ENCODE results near the gene FBXO15.
A peak's percentile ranks its signal among the peaks of the same experiment; 100 is the strongest.

FBXO15 gene, protein sequence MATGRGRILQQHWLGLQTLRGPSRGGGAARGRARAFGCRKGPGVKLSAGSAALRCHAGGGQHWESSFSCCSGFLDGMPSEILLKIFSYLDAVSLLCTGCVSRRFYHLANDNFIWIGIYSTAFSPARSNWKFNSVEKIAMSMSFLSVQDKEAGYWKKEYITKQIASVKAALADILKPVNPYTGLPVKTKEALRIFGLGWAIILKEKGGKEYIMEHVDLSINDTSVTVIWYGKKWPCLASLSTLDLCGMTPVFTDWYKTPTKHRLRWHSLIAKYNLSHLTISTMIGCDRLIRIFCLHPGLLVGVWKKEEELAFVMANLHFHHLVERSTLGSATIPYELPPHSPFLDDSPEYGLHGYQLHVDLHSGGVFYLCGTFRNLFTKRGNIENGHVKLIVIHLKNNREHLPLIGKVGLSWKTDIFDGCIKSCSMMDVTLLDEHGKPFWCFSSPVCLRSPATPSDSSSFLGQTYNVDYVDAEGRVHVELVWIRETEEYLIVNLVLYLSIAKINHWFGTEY

DNA sequence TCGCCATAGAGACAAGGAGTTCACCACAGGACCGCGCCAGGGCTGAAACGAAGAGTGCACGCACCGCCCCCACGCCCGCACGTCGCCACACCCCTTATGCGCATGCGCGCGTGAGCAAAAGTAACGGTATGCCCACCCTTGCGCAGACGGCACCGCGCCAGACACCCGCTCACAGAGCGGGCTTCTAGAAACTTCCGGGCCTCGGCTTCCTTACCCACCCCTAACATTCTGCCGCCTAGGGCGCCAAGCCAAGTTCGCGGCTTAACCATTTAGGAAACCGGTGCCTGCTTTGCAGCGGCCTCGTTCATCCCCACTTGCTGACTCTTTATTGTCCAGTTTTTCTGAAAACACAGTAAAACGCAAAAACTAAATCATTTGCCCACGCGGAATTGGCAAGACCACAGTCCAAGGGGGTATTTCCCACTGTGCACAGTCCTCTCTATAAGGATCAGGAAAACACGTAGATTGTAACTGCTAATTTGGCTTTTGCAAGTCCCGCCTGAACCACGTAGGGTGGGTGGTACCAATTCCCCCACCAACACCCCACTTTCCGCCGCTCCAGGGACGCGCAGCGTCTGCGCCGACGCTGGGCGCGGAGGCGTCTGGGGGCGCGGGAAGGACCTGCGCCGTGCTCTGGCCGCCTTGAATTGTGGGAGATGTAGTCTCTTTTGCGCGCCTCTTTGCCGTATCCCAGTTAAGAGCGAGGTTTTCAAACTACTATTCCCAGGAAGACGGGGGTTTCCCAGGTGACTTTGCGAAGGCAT lies at the start of gene FBXO15, which contains the start of gene TIMM21:
TSS of gene FBXO15 (minus strand) at position 56 of the 764 bp plus-strand sequence. CDS start at position 7, 49 bp downstream.
TSS of gene TIMM21 (plus strand) at position 745 of the 764 bp plus-strand sequence. CDS start 286 bp downstream, outside the sequence.
- FAIRE-seq (peak; percentile 92), DNase-seq (ENCODE audit: low spot score) (peak; percentile 93)

DNA sequence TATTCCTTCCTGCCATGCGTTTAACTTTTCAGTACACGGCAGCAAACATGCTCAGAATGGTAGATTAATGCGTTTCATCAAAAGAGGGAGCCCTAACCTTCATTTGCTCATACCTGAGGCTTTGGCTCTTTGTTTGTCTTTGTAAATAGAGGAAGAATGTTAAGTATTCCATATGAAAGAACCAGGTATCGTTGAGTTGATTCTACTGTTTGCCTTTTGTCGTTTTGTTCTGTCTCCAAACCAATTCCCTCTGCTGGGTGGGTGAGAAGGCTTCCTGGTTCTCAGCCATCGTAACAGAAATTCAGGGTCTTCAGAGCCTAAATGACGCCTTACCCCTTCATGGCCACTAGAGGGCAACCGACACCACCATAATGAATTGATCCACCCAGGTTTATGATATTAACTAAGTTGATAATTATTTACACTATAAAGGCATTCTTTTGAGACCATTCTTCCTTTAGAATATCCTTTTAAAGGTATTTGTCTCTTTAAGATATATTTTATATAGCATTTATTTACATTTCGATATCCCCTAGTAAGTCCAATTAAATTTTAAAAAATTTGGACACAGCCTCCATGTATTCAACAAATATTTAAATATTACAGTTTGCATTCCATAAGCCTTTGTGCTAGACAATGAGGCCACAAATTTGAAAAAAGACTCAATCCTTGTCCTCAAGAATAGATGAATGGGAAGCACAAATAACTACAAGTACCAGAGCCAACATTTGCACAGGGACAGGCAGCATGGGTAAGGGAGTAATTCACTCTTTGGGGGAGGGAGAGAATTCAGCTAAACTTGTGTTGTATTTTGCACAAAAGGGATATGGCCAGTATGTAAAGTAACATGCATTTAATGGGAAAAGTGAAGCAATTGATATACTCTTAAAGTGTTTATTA lies 48.8 kb upstream of the FBXO15 start:
- FAIRE-seq, result no peak

GRCh38 chr18:74194691-74195090 lies 47.1 kb upstream of the FBXO15 start:
- FAIRE-seq, result no peak
- no peak for DNase-seq (ENCODE audit: low spot score)

More for the DNA sequence above, 48.8 kb upstream of the FBXO15 start:
- peak; percentile 77 for DNase-seq (ENCODE audit: low spot score)

DNA sequence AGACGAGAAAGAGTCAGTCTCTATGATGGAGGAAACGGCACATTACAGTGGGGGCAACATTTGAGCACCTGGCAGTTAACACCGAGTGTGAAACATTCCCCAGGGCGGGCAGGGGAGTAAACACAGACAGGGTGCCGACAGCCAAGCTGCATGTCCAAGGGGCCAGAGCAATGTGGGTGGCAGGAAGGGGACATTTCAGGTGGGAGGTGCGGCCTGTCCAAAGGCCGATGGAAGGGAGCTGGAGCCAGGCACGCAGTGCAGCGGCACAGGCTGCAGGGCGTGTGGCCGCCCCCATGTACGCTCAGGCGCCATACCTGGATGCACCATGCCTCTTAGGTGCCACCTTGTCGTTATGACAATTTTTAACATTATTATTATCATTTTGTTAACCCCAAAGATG lies 43.9 kb upstream of the FBXO15 start:
- FAIRE-seq (no peak), DNase-seq (ENCODE audit: low spot score) (no peak)

GRCh38 chr18:74190086-74190485 lies 42.5 kb upstream of the FBXO15 start:
- FAIRE-seq, result no peak

GRCh38 chr18:74186661-74187060 lies 39.0 kb upstream of the FBXO15 start:
- DNase-seq (ENCODE audit: low spot score) (no peak), FAIRE-seq (no peak)

More at GRCh38 chr18:74190086-74190485, 42.5 kb upstream of the FBXO15 start:
- DNase-seq (ENCODE audit: low spot score), result no peak

- DNase-seq (ENCODE audit: low spot score) (no peak), FAIRE-seq (no peak)
These were observed 38.2 kb upstream of the FBXO15 start for GRCh38 chr18:74185860-74186259.

DNA sequence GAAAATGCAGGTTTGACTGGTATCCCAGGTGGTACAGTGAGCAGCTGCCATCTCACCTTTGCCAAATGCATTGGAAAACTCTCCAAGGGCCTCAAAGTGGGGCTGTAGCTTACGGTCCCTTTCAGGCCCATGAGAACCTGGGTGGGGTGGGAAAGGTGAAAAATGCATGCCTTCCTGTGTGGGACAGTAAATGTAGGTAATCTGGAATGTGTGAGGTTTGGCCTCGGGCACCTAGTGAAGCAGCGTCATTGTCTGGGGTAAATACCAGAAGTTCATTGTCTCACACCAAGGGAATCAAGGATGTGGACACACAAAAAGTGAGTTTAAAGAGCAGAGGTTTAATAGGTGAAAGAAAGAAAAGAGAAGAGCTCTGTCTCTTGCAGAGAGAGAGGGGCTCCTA lies 37.2 kb upstream of the FBXO15 start:
- FAIRE-seq (no peak), DNase-seq (ENCODE audit: low spot score) (no peak)

DNA sequence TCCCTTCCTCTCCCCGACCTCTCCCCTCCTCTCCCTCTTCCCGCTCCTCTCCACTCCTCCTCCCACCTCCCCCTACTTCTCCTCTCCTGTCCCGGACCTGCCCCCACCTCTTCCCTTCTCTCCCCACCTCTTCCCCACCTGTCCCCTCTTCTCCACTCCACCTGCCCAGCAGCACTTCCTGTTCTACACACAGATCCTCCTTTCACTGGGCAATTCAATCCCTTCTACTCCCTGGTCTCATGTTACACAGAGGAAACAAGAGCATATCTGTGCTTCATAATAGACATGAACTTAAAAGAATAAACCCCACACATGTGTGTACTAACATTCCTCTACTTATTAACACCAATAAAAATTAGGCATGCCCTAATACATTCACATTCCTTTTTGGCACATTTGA lies 35.5 kb upstream of the FBXO15 start:
- no peak for FAIRE-seq
- no peak for DNase-seq (ENCODE audit: low spot score)

GRCh38 chr18:74182335-74182734 lies 34.7 kb upstream of the FBXO15 start:
- DNase-seq (ENCODE audit: low spot score), result no peak
- no peak for FAIRE-seq

DNA sequence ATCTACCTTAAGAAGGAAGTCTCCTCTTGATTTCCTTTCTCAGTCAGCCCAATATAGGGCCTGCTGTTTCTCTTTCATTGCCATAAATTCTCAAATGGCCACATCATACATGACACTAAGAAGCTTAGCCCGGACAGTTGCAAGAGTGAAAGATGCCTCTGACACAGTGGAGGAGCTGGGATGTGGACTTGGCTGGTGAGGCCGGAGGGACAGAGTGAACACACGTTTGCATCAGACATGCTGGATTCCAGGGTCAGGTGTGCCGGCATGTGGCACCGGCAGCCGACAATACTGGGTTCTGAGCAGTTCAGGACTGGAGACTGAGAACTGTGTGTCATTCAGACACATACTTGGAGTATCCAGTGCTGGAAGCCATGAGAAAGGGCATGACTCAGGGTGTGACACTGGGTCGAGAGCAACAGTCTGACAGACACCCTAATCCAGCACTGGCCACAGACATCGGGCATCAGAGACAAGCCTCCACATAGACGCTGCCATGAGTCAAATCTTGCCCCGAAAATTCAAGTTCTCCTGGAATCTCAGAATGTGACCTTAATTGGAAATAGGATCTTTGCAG lies 32.1 kb upstream of the FBXO15 start:
- no peak for FAIRE-seq
- no peak for DNase-seq (ENCODE audit: low spot score)

DNA sequence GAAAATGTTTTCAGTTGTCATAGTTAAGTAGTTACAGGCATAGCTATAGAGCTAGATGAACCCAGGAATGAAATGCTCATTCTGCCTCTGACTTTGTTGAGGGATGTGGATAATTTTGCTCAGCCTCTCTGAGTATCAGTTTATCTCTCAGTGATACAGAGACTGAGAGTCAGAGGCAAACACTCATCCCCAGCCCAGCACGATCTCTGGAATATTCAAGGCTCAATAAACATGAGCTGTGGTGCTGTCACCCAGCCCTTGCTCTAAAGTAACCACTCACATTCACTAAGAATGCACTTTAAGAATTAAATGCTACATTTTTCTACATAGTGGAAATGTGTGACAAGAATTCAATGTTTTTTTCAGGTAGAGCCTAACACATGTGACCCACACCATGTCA lies 31.2 kb upstream of the FBXO15 start:
- FAIRE-seq, result no peak

GRCh38 chr18:74175658-74176057 lies 28.0 kb upstream of the FBXO15 start:
- FAIRE-seq (no peak), DNase-seq (ENCODE audit: low spot score) (no peak)

More for the DNA sequence above, 31.2 kb upstream of the FBXO15 start:
- no peak for DNase-seq (ENCODE audit: low spot score)

DNA sequence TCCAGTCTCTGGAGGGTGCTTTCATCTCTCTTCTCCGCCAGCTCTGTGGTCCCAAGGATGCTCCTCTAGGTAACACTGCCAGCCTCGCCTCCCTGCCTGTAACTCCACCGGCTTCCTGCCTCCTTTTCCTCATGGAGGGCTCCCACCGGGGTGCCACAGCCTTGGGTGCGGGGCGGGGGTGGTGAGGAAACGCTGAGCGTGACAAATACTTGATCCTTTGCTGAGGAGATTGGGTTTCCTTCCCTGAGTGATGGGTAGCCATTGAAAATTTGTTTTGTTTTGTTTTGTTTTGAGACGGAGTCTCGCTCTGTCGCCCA lies 25.8 kb upstream of the FBXO15 start:
- no peak for DNase-seq (ENCODE audit: low spot score)

DNA sequence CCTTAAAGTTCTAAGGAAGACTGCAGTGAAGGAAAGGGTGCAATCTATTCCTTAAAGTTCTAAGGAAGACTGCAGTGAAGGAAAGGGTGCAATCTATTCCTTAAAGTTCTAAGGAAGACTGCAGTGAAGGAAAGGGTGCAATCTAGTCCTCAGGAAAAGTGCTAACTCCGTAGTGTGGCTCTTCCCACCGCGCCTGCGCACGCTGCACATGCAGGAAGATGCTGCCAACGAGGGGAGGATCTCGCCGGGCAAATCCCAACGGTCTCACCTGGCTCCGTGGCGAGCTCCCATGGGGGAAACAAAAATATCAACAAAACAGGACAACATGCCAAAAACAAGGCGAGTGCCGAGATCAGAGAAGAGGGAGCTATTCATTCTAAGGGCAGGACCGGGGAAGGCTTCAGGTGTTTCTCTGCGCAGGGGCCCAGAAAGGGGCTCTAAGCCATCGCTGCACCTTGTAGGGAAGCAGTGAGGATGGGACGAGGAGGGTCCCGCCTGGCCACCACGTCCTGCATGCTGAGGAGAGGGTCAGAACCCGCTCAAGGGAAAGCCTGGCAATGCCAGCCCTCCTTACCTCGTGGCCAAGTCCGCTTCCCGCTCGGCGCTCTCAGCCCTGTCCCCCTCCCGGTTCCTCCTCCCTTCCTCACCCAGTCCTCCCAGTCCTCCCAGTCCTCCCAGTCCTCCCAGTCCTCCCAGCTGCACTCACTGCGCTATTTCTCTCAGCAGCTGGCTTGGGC lies 25.2 kb upstream of the FBXO15 start:
- FAIRE-seq (no peak), DNase-seq (ENCODE audit: low spot score) (peak; percentile 47)

More for the DNA sequence above, 25.8 kb upstream of the FBXO15 start:
- no peak for FAIRE-seq

GRCh38 chr18:74171910-74172606 lies 24.4 kb upstream of the FBXO15 start:
- FAIRE-seq (no peak), DNase-seq (ENCODE audit: low spot score) (no peak)

DNA sequence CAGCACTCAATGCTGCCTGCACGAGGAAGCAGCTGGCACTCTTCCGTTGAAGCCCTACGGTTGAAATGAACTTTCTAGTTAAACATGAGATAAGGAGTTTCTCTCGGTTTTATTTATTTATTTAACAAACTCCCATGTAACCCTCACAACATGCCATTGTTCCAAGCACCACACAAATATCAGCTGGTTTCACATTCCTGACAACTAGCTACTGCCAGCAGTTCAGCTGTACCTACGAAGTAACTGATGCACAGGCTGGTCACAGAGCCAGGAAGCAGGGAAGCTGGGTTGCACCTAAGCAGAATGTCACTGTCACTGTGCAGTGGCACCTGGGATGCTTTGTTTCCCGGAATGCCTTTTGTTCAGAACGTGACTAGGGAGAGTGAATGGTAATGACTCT lies 18.8 kb upstream of the FBXO15 start:
- DNase-seq (ENCODE audit: low spot score), result no peak
- no peak for FAIRE-seq

DNA sequence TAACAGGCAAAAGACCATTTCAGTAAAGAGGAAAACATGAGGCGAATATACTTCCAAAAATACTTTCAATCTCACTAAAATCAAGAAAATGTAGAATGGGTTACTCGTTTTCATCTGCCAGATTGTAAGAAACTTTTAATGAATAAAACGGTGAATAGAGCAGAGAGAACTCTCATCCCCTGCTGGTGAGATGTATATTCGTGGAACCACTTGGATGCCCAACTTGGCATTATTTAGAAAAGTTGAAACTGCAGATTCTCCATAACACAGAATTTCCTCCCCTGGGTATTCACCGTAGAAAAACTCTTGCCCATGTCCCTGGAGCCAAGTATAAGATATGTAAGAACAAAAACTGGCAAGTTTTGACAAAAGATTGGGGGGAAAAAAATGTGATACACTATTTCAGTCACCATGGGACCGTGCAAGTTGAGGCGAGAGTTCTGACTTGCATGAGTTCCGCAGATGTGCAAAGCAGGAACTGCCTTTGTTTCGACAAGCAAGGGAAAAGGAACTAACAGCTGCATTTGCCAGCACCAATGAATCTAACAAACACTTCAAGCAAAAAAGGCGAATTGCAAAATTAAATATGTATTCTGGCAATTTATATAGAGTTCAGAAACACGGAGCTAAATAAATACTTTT lies 15.5 kb upstream of the FBXO15 start:
- no peak for DNase-seq (ENCODE audit: low spot score)
- no peak for FAIRE-seq

- DNase-seq (ENCODE audit: low spot score), result no peak
- no peak for FAIRE-seq
These were observed 7.6 kb upstream of the FBXO15 start for GRCh38 chr18:74155276-74155675.
